ENCODE data around the gene GDF15. TPM values are rescaled to one million over a fixed set of nuclear protein-coding genes. Genes with fewer than 3 reads are reported as not detected.
"Not testable (repeated sequence)": the region's sequence is repeated elsewhere in the genome, so short reads cannot be mapped to it uniquely, and the experiment has no call there.

Gene GDF15
- total RNA-seq, 3 donors from 2014 or later: 2.7 to 60.3 (median 9.2) TPM

GRCh38 chr19:18348171-18348570 is 37.8 kb upstream of the GDF15 start:
- no peaks in the 10 kb centered on the region for H3K27me3 ChIP-seq
- no peak for TF ChIP-seq CTCF (IDR thresholded peaks at IDR 0.05)
- no peak for TF ChIP-seq POLR2A (IDR thresholded peaks at IDR 0.05)
- no peak for TF ChIP-seq POLR2AphosphoS5 (IDR thresholded peaks at IDR 0.05)
- no peak overlapping the region for H3K4me3 ChIP-seq
- DNase-seq (ENCODE audit: low spot score in 2 of 2): no peak
- H3K36me3 ChIP-seq: no peaks in the 10 kb centered on the region
- no peak overlapping the region for H3K27ac ChIP-seq
- H3K9me3 ChIP-seq: no peaks in the 10 kb centered on the region
- H3K4me1 ChIP-seq: no peaks in the 10 kb centered on the region
- intact Hi-C loops (cut with DNase I; ENCODE audit: low total_unique reads): no loop called here

- H3K27ac ChIP-seq; intact Hi-C loops (cut with DNase I; ENCODE audit: low total_unique reads); H3K4me1 ChIP-seq; DNase-seq (ENCODE audit: low spot score in 2 of 2); H3K27me3 ChIP-seq; H3K9me3 ChIP-seq; H3K36me3 ChIP-seq; H3K4me3 ChIP-seq: not testable (repeated sequence)
Observed at GRCh38 chr19:18348818-18349339, 37.1 kb upstream of the GDF15 start.

- H3K4me3 ChIP-seq: no peak overlapping the region
- peak; percentile 30 to 76 (median 68) for TF ChIP-seq CTCF (IDR thresholded peaks at IDR 0.05)
- peak in 1 of 3 donors; percentile 30 for TF ChIP-seq POLR2AphosphoS5 (IDR thresholded peaks at IDR 0.05)
- TF ChIP-seq POLR2A (IDR thresholded peaks at IDR 0.05): no peak
- H3K27ac ChIP-seq: no peak overlapping the region
- no peaks in the 10 kb centered on the region for H3K36me3 ChIP-seq
- peak in 1 of 2 donors; percentile 61 for DNase-seq (ENCODE audit: low spot score in 2 of 2)
- H3K4me1 ChIP-seq: no peaks in the 10 kb centered on the region
- no peaks in the 10 kb centered on the region for H3K27me3 ChIP-seq
- no peaks in the 10 kb centered on the region for H3K9me3 ChIP-seq
- intact Hi-C loops (cut with DNase I; ENCODE audit: low total_unique reads): no loop called here
Observed at GRCh38 chr19:18349524-18350128, 36.3 kb upstream of the GDF15 start.

DNA sequence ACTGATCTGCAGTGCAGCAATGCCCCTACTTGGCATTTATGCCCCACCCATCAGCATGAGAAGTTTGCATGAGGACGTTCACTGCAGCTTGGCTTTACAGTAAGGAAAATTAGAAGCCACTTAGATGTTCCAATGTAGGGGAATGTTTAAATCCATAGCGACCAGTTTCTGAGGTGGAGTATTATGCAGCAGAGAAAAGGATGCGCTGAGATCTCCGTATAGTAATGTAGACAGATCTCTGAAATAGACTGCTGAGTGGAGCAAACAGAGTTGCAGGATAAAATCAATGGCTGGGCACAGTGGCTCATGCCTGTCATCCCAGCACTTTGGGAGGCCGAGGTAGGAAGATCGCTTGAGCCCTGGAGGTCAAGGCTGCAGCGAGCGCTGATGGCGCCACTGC is 35.5 kb upstream of the GDF15 start:
- Histone ChIP-seq H3K27ac (no peak overlapping the region), H3K27me3 (no peaks in the 10 kb centered on the region), H3K36me3 (no peaks in the 10 kb centered on the region), H3K9me3 (no peaks in the 10 kb centered on the region), H3K4me3 (no peak overlapping the region), H3K4me1 (no peaks in the 10 kb centered on the region)
- no peak for DNase-seq (ENCODE audit: low spot score in 2 of 2)
- TF ChIP-seq CTCF (IDR thresholded peaks at IDR 0.05) (no peak), POLR2A (IDR thresholded peaks at IDR 0.05) (no peak), POLR2AphosphoS5 (IDR thresholded peaks at IDR 0.05) (no peak)
- intact Hi-C loops (cut with DNase I; ENCODE audit: low total_unique reads): no loop called here

GRCh38 chr19:18351544-18351943 is 34.4 kb upstream of the GDF15 start:
- H3K4me1 ChIP-seq: no peaks in the 10 kb centered on the region
- TF ChIP-seq POLR2AphosphoS5 (IDR thresholded peaks at IDR 0.05) (no peak), CTCF (IDR thresholded peaks at IDR 0.05) (no peak), POLR2A (IDR thresholded peaks at IDR 0.05) (no peak)
- no peaks in the 10 kb centered on the region for H3K36me3 ChIP-seq
- H3K27ac ChIP-seq: no peak overlapping the region
- DNase-seq (ENCODE audit: low spot score in 2 of 2): no peak
- intact Hi-C loops (cut with DNase I; ENCODE audit: low total_unique reads): no loop called here
- no peak overlapping the region for H3K4me3 ChIP-seq
- H3K27me3 ChIP-seq: no peaks in the 10 kb centered on the region
- no peaks in the 10 kb centered on the region for H3K9me3 ChIP-seq
